Activated CD8-positive, alpha-beta T cell treated with anti-CD3 and anti-CD28 coated beads for 36 hours (primary cell): ENCODE measurements around the gene CMSS1. TPM values are rescaled to one million over a fixed set of nuclear protein-coding genes. Genes with fewer than 3 reads are reported as not detected.

ENCODE experiments used
- ATAC-seq: fragments of 200-7000 bp; cut with Tn5 transposase; one replicate; pipeline ENCODE4 v1.10.0; 2021; ENCODE audit warnings: mild to moderate bottlenecking, moderate library complexity
- CTCF ChIA-PET: fragments of 350-600 bp; sonication (Branson Sonifier 250); formaldehyde crosslinking; loops from one replicate; lab custom pipeline; 2021; ENCODE audit warnings: antibody characterized with exemption; lab: Charles Lee
- POLR2A ChIA-PET: fragments of 350-600 bp; sonication (Branson Sonifier 250); formaldehyde crosslinking; loops from one replicate; lab custom pipeline; 2021; ENCODE audit warnings: antibody characterized with exemption; lab: Charles Lee
- DNase-seq: peaks from one replicate; pipeline ENCODE4 v3.0.0-alpha.2; 2020
- H3K27ac Mint-ChIP-seq: one replicate; pipeline ENCODE4 v1.8.0; 2021; ENCODE audit warnings: mild to moderate bottlenecking, mixed read lengths
- H3K27me3 Mint-ChIP-seq: one replicate; pipeline ENCODE4 v1.8.0; 2021; ENCODE audit warnings: mixed read lengths
- H3K36me3 Mint-ChIP-seq: one replicate; pipeline ENCODE4 v1.8.0; 2021; ENCODE audit warnings: low read depth, mixed read lengths
- H3K4me1 Mint-ChIP-seq: one replicate; pipeline ENCODE4 v1.8.0; 2021; ENCODE audit warnings: low read depth, mixed read lengths
- H3K4me3 Mint-ChIP-seq: one replicate; pipeline ENCODE4 v1.8.0; 2021; ENCODE audit warnings: mild to moderate bottlenecking, moderate library complexity, mixed read lengths
- H3K9me3 Mint-ChIP-seq: one replicate; pipeline ENCODE4 v1.8.0; 2021; ENCODE audit warnings: mixed read lengths
- intact Hi-C: fragments of 100-400 bp; cut with micrococcal nuclease; formaldehyde crosslinking; loops from one replicate; pipeline ENCODE4 v1.10.0; 2022
- total RNA-seq, 2 experiments: library from RNA; stranded (reverse); gene quantifications; one replicate each; pipeline ENCODE4 v1.2.3, GENCODE V29; 2021
- TF ChIP-seq, protein P1 (sequence below): fragments of 200-600 bp; IDR thresholded peaks from one replicate; pipeline ENCODE4 v1.8.0; 2022; ENCODE audit warnings: antibody characterized with exemption, mild to moderate bottlenecking

The CMSS1 gene
- total RNA-seq, 2 experiments from 2014 or later = 93.9 to 110 TPM

GRCh38 chr3:100029052-100029451 is 211.4 kb downstream of the CMSS1 start:
- peaks cover 2% of the 10 kb centered on the region for H3K36me3 Mint-ChIP-seq
- TF ChIP-seq, protein P1, sequence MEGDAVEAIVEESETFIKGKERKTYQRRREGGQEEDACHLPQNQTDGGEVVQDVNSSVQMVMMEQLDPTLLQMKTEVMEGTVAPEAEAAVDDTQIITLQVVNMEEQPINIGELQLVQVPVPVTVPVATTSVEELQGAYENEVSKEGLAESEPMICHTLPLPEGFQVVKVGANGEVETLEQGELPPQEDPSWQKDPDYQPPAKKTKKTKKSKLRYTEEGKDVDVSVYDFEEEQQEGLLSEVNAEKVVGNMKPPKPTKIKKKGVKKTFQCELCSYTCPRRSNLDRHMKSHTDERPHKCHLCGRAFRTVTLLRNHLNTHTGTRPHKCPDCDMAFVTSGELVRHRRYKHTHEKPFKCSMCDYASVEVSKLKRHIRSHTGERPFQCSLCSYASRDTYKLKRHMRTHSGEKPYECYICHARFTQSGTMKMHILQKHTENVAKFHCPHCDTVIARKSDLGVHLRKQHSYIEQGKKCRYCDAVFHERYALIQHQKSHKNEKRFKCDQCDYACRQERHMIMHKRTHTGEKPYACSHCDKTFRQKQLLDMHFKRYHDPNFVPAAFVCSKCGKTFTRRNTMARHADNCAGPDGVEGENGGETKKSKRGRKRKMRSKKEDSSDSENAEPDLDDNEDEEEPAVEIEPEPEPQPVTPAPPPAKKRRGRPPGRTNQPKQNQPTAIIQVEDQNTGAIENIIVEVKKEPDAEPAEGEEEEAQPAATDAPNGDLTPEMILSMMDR = no peak
- intact Hi-C loops = no loop called here
- no peak for ATAC-seq
- ChIA-PET POLR2A (no interaction called here), CTCF (interaction anchor here (0.8 to 1.6 kb wide), 4 partner anchors 9 to 197 kb away, joined by 3 to 4 read pairs (median 3); no protein-coding TSS in a partner anchor)
- peaks cover 7% of the 10 kb centered on the region for H3K4me1 Mint-ChIP-seq
- no peaks in the 10 kb centered on the region for H3K9me3 Mint-ChIP-seq
- no peak overlapping the region for H3K4me3 Mint-ChIP-seq
- H3K27ac Mint-ChIP-seq = no peak overlapping the region
- no peaks in the 10 kb centered on the region for H3K27me3 Mint-ChIP-seq
- no peak for DNase-seq

- H3K4me1 Mint-ChIP-seq = peaks cover 7% of the 10 kb centered on the region
- peaks cover 2% of the 10 kb centered on the region for H3K36me3 Mint-ChIP-seq
- ChIA-PET CTCF (interaction anchor here (0.8 to 1.6 kb wide), 4 partner anchors 9 to 225 kb away, joined by 3 read pairs; no protein-coding TSS in a partner anchor), POLR2A (no interaction called here)
- DNase-seq = no peak
- no peak overlapping the region for H3K4me3 Mint-ChIP-seq
- intact Hi-C loops = no loop called here
- H3K27me3 Mint-ChIP-seq = no peaks in the 10 kb centered on the region
- H3K27ac Mint-ChIP-seq = no peak overlapping the region
- ATAC-seq = no peak
- TF ChIP-seq, protein P1 = no peak
- H3K9me3 Mint-ChIP-seq = no peaks in the 10 kb centered on the region
Observed at GRCh38 chr3:100029689-100030088, 212.0 kb downstream of the CMSS1 start.

DNA sequence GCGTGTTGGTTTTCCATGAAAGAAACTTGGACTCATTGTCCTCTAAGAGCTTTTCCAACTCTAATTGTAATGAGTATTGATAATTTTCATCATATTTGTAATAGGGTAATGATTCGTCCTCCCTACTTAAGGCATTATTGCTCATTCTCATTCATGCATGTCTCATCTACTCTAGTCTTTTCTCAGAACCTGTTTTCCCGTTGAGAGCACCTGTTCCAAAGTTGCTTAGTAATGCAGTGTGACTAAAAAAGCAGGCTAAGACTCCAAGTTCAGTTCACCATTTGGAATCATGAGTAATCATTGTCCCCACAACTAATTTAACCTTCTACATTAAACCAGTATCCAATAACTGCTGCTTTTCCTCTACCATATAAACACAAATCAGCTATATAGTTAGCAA is 212.7 kb downstream of the CMSS1 start:
- Mint-ChIP-seq H3K4me3 (no peak overlapping the region), H3K27me3 (no peaks in the 10 kb centered on the region), H3K27ac (no peak overlapping the region), H3K4me1 (peaks cover 7% of the 10 kb centered on the region), H3K9me3 (no peaks in the 10 kb centered on the region), H3K36me3 (peaks cover 2% of the 10 kb centered on the region)
- CTCF ChIA-PET = interaction anchor here (0.9 to 1.6 kb wide), 3 partner anchors 8 to 224 kb away, joined by 3 read pairs; no protein-coding TSS in a partner anchor
- intact Hi-C loops = no loop called here
- TF ChIP-seq, protein P1 = no peak
- DNase-seq = no peak
- no peak for ATAC-seq
- POLR2A ChIA-PET = no interaction called here

DNA sequence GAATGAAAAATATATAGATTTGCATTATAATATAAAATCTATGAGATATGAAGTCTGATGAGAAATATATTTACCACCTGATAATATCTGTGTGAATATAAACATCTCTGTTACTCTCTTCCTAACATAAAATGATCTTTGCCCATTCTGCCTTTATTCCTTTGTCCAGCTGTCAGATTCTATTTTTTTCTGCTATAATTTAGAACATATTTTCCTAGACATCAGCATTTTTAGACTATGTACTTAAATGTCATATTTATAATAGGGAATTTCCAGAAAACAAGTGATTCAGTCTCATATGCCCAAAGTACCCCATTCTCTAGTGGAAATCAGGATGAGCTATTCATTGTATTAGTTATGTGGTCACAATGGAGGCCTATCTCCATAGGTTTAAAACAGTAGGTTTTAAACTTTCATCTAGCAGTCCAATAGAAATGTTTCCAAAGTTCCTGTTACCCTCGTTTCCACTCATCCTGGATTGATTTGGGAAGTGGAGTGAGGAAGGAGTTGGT is 213.3 kb downstream of the CMSS1 start:
- no peaks in the 10 kb centered on the region for H3K9me3 Mint-ChIP-seq
- TF ChIP-seq, protein P1 = no peak
- peaks cover 2% of the 10 kb centered on the region for H3K36me3 Mint-ChIP-seq
- no peak for ATAC-seq
- peaks cover 7% of the 10 kb centered on the region for H3K4me1 Mint-ChIP-seq
- H3K27me3 Mint-ChIP-seq = no peaks in the 10 kb centered on the region
- DNase-seq = no peak
- no peak overlapping the region for H3K27ac Mint-ChIP-seq
- ChIA-PET POLR2A (no interaction called here), CTCF (no interaction called here)
- no peak overlapping the region for H3K4me3 Mint-ChIP-seq
- intact Hi-C loops = no loop called here

DNA sequence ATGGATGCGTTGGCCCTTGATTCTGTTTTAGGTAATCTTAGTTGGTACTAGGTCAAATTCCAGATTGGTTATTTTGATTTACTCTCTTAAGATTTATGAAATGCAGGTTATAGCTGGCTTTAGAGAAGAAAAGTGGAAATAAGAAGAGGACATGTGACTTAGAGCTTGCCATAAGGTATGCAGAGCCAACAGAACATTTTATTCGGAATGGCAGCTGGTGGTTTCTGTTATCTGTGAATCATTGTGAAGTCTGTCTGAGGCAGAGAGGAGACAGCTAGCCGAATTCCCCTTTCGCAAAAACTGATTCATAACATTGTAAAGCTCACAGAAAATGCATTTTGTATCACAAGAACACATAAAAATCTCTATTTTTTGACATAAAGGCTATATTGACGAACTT is 214.6 kb downstream of the CMSS1 start:
- DNase-seq = no peak
- intact Hi-C loops = no loop called here
- TF ChIP-seq, protein P1 = no peak
- ChIA-PET CTCF (interaction anchor here (1.0 to 1.2 kb wide), 2 partner anchors 10 to 25 kb away, joined by 3 to 4 read pairs; no protein-coding TSS in a partner anchor), POLR2A (no interaction called here)
- no peaks in the 10 kb centered on the region for H3K9me3 Mint-ChIP-seq
- no peaks in the 10 kb centered on the region for H3K27me3 Mint-ChIP-seq
- peaks cover 2% of the 10 kb centered on the region for H3K36me3 Mint-ChIP-seq
- peaks cover 7% of the 10 kb centered on the region for H3K4me1 Mint-ChIP-seq
- no peak overlapping the region for H3K4me3 Mint-ChIP-seq
- ATAC-seq = no peak
- H3K27ac Mint-ChIP-seq = no peak overlapping the region
